Limb (tissue), 2 donors: ENCODE results near the gene NDNF.
A peak's percentile ranks its signal among the peaks of the same experiment; 100 is the strongest.

Experiments
- DNase-seq, 2 donors: peaks; one replicate each; pipeline ENCODE4 v3.0.0-alpha.2; 2016; ENCODE audit errors: extremely low spot score in 2 of 2

NDNF gene, protein sequence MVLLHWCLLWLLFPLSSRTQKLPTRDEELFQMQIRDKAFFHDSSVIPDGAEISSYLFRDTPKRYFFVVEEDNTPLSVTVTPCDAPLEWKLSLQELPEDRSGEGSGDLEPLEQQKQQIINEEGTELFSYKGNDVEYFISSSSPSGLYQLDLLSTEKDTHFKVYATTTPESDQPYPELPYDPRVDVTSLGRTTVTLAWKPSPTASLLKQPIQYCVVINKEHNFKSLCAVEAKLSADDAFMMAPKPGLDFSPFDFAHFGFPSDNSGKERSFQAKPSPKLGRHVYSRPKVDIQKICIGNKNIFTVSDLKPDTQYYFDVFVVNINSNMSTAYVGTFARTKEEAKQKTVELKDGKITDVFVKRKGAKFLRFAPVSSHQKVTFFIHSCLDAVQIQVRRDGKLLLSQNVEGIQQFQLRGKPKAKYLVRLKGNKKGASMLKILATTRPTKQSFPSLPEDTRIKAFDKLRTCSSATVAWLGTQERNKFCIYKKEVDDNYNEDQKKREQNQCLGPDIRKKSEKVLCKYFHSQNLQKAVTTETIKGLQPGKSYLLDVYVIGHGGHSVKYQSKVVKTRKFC

DNA sequence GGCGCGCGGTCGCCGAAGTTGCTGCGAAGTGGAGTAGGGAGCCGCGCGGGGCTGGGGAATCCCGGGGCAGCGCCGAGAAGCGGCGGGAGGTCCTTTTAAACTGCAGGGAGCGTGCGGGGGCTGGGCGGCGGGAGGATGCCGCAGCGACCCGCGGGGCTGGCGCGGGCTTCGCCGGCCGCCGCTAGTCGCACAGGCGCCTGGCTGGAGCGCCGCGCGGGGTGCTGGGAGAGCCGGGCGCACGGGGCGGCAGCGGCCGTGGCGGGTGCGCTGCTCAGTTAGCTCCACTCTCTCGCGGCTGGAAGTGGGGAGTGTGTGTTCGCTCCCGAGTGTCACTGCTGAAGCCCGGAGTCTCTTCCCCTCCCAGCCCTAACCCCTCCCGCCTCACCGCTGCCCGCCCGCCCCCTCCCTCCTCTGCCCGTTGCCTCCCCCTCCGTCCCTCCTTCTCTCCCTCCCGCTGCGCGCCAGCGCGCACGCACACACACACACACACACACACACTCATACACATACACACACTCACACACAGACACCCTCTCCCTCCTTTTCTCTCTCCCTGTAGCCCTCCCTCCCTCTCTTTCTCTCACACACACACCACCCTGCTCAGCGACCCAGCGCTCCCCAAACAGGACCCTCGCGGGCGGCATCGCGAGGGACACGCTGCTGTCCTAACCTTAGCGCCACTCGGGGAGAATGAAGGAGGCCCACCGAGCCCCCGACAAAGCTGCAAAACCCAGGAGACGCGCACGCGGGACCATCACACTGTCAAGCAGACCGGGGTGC, at the start of gene NDNF:
Gene NDNF (minus strand): TSS at position 312 of the 780 bp plus-strand sequence. CDS start 26,698 bp downstream, outside the sequence.
- peak; percentile 58 to 86 for DNase-seq

DNA sequence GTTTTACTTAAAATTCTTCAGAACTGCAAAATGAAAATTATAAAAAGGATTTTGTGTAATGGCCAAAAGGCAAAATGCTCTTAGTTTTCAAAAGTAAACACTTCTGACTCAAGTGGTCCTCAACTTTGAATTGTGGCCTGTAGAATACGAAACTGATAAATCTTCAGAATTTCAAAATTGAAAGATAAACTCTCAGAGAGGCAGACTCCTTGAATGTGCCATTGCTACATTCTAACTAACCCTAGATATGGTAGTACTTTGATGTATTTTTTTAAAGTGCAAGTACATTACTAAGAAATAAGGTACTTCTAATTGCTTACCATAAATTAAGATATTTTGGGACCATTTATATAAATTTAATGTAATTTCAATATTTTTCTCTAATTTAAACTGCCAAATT, 47.4 kb upstream of the NDNF start:
- DNase-seq, result no peak

DNA sequence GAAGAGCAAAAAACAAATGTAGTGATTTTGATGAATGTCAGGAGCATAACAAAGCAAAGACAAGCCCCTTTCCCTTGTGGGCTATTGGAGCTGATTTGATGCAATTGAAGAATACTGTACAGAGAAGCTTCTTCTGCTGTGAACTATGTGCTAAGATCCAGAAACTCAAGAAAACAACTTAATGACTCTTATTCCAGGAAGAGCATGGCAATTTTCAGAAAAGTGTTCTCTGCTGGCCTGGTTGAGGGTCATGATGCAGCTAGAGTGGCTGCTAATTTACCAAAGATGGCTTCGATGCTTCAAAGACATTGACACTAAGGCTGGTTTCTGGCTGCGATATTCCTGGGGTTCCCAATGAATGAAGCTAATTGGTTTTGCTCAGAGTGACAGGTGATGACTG, 46.0 kb upstream of the NDNF start:
- no peak for DNase-seq

GRCh38 chr4:121114756-121115155, 42.4 kb upstream of the NDNF start:
- DNase-seq, result no peak

DNA sequence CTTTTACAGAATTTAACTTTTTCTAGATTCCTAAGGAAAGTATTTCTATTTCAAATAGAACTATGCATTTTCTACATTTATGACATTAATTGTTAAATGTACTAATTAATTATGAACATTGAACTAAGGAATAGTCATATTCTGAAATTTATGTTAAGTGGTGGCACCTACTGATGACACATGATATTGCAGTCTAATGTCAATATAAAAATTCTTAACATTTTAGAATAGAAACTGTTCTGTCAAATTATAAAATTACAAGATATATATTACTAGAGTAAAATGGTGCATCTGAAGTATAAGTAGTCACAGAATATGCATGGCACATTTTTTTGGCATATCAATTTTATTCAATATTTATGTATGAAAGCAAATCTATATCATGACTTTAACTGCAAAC, 40.2 kb upstream of the NDNF start:
- no peak for DNase-seq

DNA sequence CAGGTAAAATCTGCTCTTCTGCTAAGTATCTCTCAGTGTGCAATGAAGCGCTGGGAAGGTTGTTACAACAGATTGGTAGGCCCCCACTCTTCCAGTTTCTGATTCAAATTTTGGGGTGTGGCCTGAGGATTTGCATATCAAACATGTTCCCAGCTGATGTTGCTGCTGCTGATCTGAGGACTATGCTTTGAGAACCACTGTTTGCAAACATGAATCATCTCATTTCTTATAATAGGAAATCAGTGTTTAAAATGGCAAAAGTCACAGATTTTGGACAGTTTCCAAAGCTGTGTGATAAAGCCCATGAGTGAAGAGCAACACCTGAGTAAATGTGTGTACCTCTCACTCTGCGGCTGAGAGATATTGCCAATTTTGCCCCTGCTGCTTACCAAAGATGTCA, 36.2 kb upstream of the NDNF start:
- DNase-seq, result no peak

DNA sequence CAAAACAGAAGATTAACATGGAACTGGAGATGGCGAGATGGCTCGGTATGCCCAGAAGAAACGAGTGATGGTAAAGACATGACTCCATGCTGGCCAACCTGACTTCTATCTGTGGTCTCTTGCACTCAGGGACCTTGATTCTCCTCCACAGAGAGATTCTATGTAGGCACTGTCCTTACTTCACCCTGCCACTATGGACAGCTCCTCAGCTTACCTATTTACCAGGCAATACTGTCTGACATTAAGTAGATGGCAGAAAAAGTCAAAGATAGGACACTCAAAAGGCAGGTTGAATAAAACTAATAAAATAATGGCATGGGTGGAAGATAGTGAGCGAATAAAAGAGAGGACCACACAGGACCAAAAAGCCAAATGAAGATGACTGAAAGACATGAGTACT, 35.2 kb upstream of the NDNF start:
- DNase-seq, result no peak

- DNase-seq, result no peak
Measured at GRCh38 chr4:121100093-121100775, 27.9 kb upstream of the NDNF start.

GRCh38 chr4:121098266-121098665, 25.9 kb upstream of the NDNF start:
- DNase-seq, result no peak

DNA sequence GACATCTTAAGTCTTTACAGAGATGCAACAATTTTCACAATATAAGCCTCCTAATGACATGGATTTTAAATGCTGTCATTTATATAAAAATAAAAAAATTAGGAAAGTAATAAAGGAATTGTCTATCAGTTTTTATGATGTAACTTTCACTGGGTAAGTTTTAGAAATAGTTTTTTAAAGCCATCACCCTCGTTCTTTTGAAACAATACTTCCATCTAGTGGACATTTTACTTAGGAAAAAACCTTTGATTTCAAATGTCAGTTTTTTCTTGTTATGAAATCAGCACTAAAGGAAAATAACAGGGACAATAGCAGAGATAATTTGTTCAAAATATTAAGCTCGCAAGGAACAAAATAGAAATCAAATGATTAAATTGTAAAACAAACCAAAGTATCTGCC, 24.3 kb upstream of the NDNF start:
- DNase-seq, result peak in 1 of 2 donors; percentile 76

GRCh38 chr4:121096191-121096590, 23.9 kb upstream of the NDNF start:
- DNase-seq, result no peak

DNA sequence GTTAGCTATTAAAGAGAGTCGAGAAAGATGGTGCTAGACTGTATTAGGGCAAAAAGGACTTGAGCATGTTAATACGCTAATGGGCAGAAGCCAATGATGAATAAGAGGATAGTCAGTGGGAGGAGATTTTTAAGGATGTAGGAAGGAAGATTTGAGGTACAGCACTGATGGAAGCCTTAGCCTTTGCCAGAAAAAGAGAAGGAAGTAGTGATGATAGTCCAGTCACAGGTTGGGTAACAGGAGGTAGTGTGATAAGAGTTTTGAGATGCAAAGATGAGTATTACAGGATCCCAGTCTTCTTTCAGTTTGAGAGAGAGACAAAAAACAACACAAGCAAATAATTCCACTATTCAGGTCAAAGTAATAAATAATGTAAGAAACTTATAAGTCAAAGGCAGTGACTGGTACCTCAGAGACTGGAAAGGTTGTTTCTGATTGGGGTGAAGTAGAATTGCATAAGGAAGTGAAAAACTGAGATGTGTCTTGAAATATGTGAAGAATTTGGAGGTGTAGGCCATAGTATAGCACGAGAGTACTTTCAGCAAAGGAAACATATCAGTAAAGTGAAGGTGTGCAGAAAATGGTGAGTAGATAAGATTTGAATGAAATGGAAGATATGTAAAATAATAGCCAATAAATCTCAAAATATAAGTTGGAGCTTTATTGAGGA, 22.1 kb upstream of the NDNF start:
- DNase-seq, result no peak

DNA sequence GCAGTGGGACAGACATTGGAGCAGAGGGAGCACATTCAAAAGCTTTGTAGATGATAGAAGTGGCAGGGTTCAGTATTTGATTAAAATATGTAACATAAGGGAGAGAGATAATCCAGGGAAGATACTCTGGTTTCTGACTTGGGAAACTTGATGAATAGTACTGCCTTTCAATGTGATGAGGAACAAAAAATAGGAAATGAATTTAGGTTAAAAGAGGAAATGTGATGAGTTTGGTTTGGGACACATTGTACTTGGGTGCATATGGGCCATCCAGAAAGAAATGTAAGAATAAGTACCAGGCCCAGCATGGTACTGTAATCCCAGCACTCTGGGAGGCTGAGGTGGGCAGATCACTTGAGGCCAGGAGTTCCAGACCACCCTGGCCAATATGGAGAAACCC, 20.9 kb upstream of the NDNF start:
- DNase-seq, result no peak

GRCh38 chr4:121091941-121092340, 19.6 kb upstream of the NDNF start:
- no peak for DNase-seq

DNA sequence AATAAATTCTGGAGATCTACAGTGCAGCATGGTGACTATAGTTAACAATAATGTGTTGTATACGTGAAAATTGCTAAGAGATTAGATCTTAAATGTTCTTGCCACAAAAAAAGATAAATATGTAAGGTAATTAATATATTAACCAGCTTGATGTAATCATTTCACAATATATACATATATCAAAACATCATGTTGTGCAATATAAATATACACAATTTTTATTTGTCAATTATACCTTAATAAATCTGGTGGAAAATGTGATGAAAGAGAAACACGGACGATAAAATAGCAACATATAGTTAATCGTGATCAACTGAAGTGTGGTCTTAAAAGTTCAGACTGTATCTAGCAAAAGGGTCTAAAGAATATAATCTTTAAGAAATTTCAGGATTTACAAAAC, 16.5 kb upstream of the NDNF start:
- no peak for DNase-seq

DNA sequence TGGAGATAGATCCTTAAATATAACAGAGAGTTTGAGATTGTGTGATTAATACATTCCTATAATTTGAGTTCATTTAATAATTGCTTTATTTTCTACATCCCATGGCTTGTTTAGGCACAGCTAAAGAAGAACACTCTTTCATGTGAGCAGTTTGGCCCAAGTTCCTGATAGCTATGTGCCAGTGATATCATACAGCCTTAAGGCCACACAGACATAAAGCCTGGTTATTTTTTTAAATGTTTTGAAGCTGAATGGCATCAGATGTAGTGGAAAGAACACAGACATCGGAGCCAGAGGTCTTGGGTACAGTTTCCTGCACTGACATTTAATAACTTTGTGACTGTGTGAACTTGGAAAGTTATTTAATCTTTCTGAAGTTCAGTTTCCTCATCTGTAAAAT, 7.0 kb upstream of the NDNF start:
- no peak for DNase-seq

GRCh38 chr4:121077496-121077895, 5.2 kb upstream of the NDNF start:
- no peak for DNase-seq

- DNase-seq, result no peak
Measured at GRCh38 chr4:121076416-121076815, 4.1 kb upstream of the NDNF start.

GRCh38 chr4:121073672-121074381, 1.5 kb upstream of the NDNF start:
- no peak for DNase-seq

DNA sequence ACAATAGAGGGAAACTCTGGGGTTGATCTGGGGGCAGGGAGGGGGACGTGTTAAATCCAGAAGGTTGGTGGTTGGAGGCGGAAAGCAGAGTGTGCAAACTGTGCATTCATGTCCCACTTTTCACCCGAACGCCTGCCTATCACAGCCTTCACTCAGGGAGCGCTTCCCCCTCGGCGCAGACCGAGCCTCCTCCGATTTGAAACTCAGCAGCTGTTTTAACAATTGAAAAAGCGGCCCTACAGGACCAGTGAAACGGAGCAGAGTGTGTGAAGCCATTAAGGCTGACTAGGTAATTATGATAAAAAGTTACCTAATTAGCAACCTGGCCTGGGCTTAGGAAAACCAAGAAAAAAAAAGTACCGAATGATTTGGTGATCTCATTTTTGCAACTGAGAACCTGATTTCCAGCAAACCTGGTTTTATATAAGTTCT, 685 bp upstream of the NDNF start:
- DNase-seq, result peak in 1 of 2 donors; percentile 36
